ENCODE data around the gene ITK.

ITK gene

GRCh38 chr5:157159209-157159751 lies 21.4 kb upstream of the ITK start:
- Histone ChIP-seq H3K4me3 (ENCODE audit: low read length) (no peak overlapping the region), H3K4me1 (ENCODE audit: insufficient read depth, low read length) (no peaks in the 10 kb centered on the region), H3K27me3 (ENCODE audit: insufficient read depth, low read length) (no peaks in the 10 kb centered on the region), H3K36me3 (ENCODE audit: insufficient read depth, low read length) (no peaks in the 10 kb centered on the region), H3K9me3 (ENCODE audit: insufficient read depth, low read depth, low read length) (no peaks in the 10 kb centered on the region), H3K27ac (ENCODE audit: low read depth, low read length) (no peak overlapping the region), H3K9ac (ENCODE audit: low read depth, low read length) (no peak overlapping the region)
- WGBS = 92% methylated on average over 6 of the region's 6 CpGs

GRCh38 chr5:157160001-157160400 lies 20.6 kb upstream of the ITK start:
- Histone ChIP-seq H3K4me3 (ENCODE audit: low read length) (no peak overlapping the region), H3K36me3 (ENCODE audit: insufficient read depth, low read length) (no peaks in the 10 kb centered on the region), H3K9ac (ENCODE audit: low read depth, low read length) (no peak overlapping the region), H3K27ac (ENCODE audit: low read depth, low read length) (no peak overlapping the region), H3K9me3 (ENCODE audit: insufficient read depth, low read depth, low read length) (no peaks in the 10 kb centered on the region), H3K27me3 (ENCODE audit: insufficient read depth, low read length) (no peaks in the 10 kb centered on the region), H3K4me1 (ENCODE audit: insufficient read depth, low read length) (no peaks in the 10 kb centered on the region)
- 97% methylated on average over 4 of the region's 4 CpGs for WGBS

DNA sequence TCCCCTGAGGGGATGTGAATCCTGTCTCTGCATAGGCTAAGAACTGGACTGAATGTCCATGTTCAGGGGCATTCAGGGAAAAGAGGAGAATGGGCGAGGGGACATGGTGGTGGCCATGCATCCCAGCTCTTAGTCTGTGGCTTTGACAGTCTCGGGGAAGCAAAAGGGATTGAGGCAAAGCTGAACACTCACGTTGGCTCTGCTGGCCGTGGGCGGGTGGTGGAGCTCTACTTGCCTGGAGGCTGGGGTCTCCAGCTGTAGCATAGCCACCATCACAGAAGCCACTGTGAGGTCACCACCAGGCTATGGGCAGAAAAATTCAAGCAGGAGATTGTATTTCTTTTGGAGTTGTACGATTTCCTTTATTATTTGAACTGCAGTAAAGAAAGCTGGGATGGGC lies 18.6 kb upstream of the ITK start:
- Histone ChIP-seq H3K27me3 (ENCODE audit: insufficient read depth, low read length) (no peaks in the 10 kb centered on the region), H3K36me3 (ENCODE audit: insufficient read depth, low read length) (no peaks in the 10 kb centered on the region), H3K9ac (ENCODE audit: low read depth, low read length) (no peak overlapping the region), H3K4me3 (ENCODE audit: low read length) (no peak overlapping the region), H3K27ac (ENCODE audit: low read depth, low read length) (no peak overlapping the region), H3K4me1 (ENCODE audit: insufficient read depth, low read length) (no peaks in the 10 kb centered on the region), H3K9me3 (ENCODE audit: insufficient read depth, low read depth, low read length) (no peaks in the 10 kb centered on the region)
- WGBS = 94% methylated on average over 6 of the region's 6 CpGs

- Histone ChIP-seq H3K9me3 (ENCODE audit: insufficient read depth, low read depth, low read length) (no peaks in the 10 kb centered on the region), H3K9ac (ENCODE audit: low read depth, low read length) (no peak overlapping the region), H3K4me1 (ENCODE audit: insufficient read depth, low read length) (no peaks in the 10 kb centered on the region), H3K27me3 (ENCODE audit: insufficient read depth, low read length) (no peaks in the 10 kb centered on the region), H3K4me3 (ENCODE audit: low read length) (no peak overlapping the region), H3K36me3 (ENCODE audit: insufficient read depth, low read length) (no peaks in the 10 kb centered on the region), H3K27ac (ENCODE audit: low read depth, low read length) (no peak overlapping the region)
- 96% methylated on average over 12 of the region's 12 CpGs for WGBS
These were observed 17.6 kb upstream of the ITK start for GRCh38 chr5:157162919-157163510.

DNA sequence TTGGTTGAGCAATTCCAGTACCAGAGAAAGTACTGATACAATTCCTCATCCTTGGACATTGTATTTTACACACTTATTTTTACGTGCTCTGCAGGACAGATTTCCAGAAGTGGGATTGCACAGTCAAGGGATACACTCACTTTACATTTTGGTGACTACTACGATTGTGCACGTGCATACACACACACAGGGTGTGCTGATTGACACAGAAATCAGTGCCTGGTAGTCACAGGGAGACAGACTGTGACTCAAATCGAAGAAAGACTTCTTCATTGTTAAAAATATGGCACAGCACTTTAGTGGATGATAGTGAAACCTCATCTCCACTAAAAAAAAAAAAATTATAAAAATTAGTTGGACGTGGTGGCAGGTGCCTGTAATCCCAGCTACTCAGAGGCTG lies 16.1 kb upstream of the ITK start:
- 93% methylated on average over 4 of the region's 5 CpGs for WGBS
- Histone ChIP-seq H3K27me3 (ENCODE audit: insufficient read depth, low read length) (no peaks in the 10 kb centered on the region), H3K9me3 (ENCODE audit: insufficient read depth, low read depth, low read length) (no peaks in the 10 kb centered on the region), H3K4me1 (ENCODE audit: insufficient read depth, low read length) (no peaks in the 10 kb centered on the region), H3K9ac (ENCODE audit: low read depth, low read length) (no peak overlapping the region), H3K4me3 (ENCODE audit: low read length) (no peak overlapping the region), H3K36me3 (ENCODE audit: insufficient read depth, low read length) (no peaks in the 10 kb centered on the region), H3K27ac (ENCODE audit: low read depth, low read length) (no peak overlapping the region)

GRCh38 chr5:157165261-157165660 lies 15.4 kb upstream of the ITK start:
- Histone ChIP-seq H3K36me3 (ENCODE audit: insufficient read depth, low read length) (no peaks in the 10 kb centered on the region), H3K27ac (ENCODE audit: low read depth, low read length) (no peak overlapping the region), H3K9ac (ENCODE audit: low read depth, low read length) (no peak overlapping the region), H3K27me3 (ENCODE audit: insufficient read depth, low read length) (no peaks in the 10 kb centered on the region), H3K4me1 (ENCODE audit: insufficient read depth, low read length) (no peaks in the 10 kb centered on the region), H3K9me3 (ENCODE audit: insufficient read depth, low read depth, low read length) (no peaks in the 10 kb centered on the region), H3K4me3 (ENCODE audit: low read length) (no peak overlapping the region)
- WGBS = 91% methylated on average over 4 of the region's 4 CpGs

DNA sequence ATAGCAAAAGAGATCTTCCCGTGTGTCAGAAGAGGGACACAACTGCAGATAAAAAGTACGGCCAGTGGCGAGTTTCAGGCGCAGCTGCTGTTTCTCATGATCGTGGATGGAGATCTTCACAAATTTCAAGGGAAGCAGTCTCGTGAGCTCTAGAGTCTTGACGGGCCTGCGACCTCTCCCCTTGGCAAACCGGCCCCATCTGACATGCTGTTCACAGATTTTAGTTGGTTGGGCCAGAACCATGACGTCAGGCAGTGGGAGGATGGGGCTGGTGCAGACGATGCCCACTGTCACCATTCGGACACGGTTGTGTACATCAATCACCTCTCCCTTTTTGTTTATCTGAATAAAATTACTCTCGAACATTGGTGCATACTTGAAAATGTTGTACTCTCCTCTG lies 15.0 kb upstream of the ITK start:
- H3K4me3 ChIP-seq (ENCODE audit: low read length) = no peak overlapping the region
- WGBS = 95% methylated on average over 14 of the region's 14 CpGs
- no peak overlapping the region for H3K9ac ChIP-seq (ENCODE audit: low read depth, low read length)
- no peaks in the 10 kb centered on the region for H3K27me3 ChIP-seq (ENCODE audit: insufficient read depth, low read length)
- H3K36me3 ChIP-seq (ENCODE audit: insufficient read depth, low read length) = no peaks in the 10 kb centered on the region
- H3K4me1 ChIP-seq (ENCODE audit: insufficient read depth, low read length) = no peaks in the 10 kb centered on the region
- no peak overlapping the region for H3K27ac ChIP-seq (ENCODE audit: low read depth, low read length)
- no peaks in the 10 kb centered on the region for H3K9me3 ChIP-seq (ENCODE audit: insufficient read depth, low read depth, low read length)

DNA sequence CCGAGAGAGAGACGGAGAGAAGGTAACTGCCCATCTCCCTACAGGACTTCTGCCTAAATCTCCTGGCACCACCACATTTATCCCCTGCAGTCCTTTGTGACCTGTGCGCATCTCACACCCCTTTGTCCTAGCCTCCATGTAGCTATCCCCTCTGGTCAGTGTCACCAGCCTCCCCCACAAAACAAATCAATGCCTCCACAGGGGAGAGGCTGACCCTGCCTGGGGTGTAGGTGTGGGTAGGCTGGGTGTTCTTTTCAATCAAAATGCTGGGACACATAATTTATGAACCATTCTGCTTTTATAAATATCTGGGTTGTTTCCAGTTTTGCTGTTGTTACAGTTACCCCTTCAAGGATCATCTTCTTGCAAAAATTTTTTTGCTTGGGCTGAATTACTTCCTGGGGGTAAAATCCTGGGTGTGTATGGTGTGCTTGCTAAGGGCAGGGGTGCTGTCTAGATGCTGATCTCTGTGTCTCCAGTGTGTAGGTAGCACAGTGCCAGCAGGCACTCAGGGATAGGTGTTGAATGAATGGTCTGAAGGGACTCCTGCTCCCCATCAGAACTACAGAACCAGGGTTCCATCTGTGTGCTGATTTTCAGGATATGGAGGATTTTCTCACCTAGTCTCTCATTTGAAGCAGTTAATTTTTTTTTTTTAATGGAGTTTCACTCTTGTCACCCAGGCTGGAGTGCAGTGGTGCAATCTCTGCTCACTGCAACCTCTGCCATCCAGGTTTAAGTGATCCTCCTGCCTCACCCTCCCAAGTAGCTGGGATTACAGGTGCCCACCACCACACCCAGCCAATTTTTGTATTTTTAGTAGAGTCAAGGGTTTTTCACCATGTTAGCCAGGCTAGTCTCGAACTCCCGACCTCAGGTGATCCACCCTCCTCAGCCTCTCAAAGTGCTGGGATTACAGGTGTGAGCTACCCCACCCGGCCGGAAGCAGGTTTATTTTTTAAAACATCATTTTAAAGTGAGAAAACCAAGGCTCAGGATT lies 14.1 kb upstream of the ITK start, which contains the start of gene GARIN3:
Gene GARIN3 (minus strand): TSS at position 51 of the 1,000 bp plus-strand sequence. CDS start 96 bp downstream, outside the sequence.
- no peak within 1 kb of the TSS for H3K4me3 ChIP-seq (ENCODE audit: low read length)
- H3K27ac ChIP-seq (ENCODE audit: low read depth, low read length) = no peak within 1 kb of the TSS
- no peaks in the 10 kb centered on the region for H3K27me3 ChIP-seq (ENCODE audit: insufficient read depth, low read length)
- H3K9me3 ChIP-seq (ENCODE audit: insufficient read depth, low read depth, low read length) = no peaks in the 10 kb centered on the region
- H3K9ac ChIP-seq (ENCODE audit: low read depth, low read length) = no peak within 1 kb of the TSS
- H3K36me3 ChIP-seq (ENCODE audit: insufficient read depth, low read length) = no peaks in the 10 kb centered on the region
- H3K4me1 ChIP-seq (ENCODE audit: insufficient read depth, low read length) = no peaks in the 10 kb centered on the region
- WGBS = 96% methylated on average over 7 of the region's 7 CpGs

DNA sequence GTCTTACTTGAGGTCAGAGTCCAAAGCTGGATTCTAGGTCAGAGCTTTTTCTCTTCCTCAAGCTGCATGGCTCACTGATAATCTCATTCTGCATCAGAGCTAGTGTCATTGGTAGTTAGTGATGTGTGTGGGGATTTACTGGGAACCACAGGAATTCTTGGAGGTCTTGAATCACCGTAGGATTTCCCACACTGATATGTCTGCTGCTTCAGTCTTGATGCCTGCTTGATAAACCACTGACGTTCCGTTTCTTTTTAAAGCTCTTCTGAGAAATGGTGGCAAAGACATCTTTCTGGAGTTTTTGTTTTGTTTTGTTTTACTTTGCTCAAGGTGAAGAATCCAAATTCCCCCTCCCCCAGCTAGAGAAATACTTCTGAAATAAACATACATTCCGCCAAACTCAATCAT lies 13.4 kb upstream of the ITK start:
- Histone ChIP-seq H3K9ac (ENCODE audit: low read depth, low read length) (no peak overlapping the region), H3K27ac (ENCODE audit: low read depth, low read length) (no peak overlapping the region), H3K36me3 (ENCODE audit: insufficient read depth, low read length) (no peaks in the 10 kb centered on the region), H3K4me1 (ENCODE audit: insufficient read depth, low read length) (no peaks in the 10 kb centered on the region), H3K4me3 (ENCODE audit: low read length) (no peak overlapping the region), H3K9me3 (ENCODE audit: insufficient read depth, low read depth, low read length) (no peaks in the 10 kb centered on the region), H3K27me3 (ENCODE audit: insufficient read depth, low read length) (no peaks in the 10 kb centered on the region)
- WGBS = 88% methylated on average over 4 of the region's 4 CpGs

DNA sequence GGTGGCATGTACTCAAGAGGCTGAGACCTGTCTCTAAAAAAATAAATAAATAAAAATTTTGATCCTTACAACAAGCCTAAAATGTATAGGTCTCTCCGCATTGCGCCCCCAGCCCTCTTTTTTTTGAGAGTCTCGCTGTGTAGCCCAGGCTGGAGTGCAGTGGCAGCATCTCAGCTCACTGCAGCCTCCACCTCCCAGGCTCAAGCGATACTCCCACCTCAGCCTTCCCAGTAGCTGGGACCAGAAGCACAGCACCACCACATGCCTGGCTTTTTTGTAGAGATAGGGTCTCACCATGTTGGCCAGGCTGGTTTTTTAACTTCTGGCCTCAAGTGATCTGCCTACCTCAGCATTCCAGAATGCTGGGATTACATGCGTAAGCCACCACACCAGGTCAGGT lies 12.4 kb upstream of the ITK start:
- Histone ChIP-seq H3K27me3 (ENCODE audit: insufficient read depth, low read length) (no peaks in the 10 kb centered on the region), H3K36me3 (ENCODE audit: insufficient read depth, low read length) (no peaks in the 10 kb centered on the region), H3K9me3 (ENCODE audit: insufficient read depth, low read depth, low read length) (no peaks in the 10 kb centered on the region), H3K4me1 (ENCODE audit: insufficient read depth, low read length) (no peaks in the 10 kb centered on the region), H3K9ac (ENCODE audit: low read depth, low read length) (no peak overlapping the region), H3K4me3 (ENCODE audit: low read length) (no peak overlapping the region), H3K27ac (ENCODE audit: low read depth, low read length) (no peak overlapping the region)
- WGBS = 92% methylated on average over 5 of the region's 5 CpGs

GRCh38 chr5:157172403-157172802 lies 8.2 kb upstream of the ITK start:
- no peak overlapping the region for H3K9ac ChIP-seq (ENCODE audit: low read depth, low read length)
- no peaks in the 10 kb centered on the region for H3K36me3 ChIP-seq (ENCODE audit: insufficient read depth, low read length)
- H3K4me1 ChIP-seq (ENCODE audit: insufficient read depth, low read length) = no peaks in the 10 kb centered on the region
- WGBS = 88% methylated on average over 2 of the region's 2 CpGs
- H3K27me3 ChIP-seq (ENCODE audit: insufficient read depth, low read length) = no peaks in the 10 kb centered on the region
- no peak overlapping the region for H3K4me3 ChIP-seq (ENCODE audit: low read length)
- no peaks in the 10 kb centered on the region for H3K9me3 ChIP-seq (ENCODE audit: insufficient read depth, low read depth, low read length)
- H3K27ac ChIP-seq (ENCODE audit: low read depth, low read length) = no peak overlapping the region

Data from HUES64 (cell line).